Measurements from ENCODE around the gene FOXA3. TPM values are rescaled to one million over a fixed set of nuclear protein-coding genes. Genes with fewer than 3 reads are reported as not detected.
A peak's percentile ranks its signal among the peaks of the same experiment; 100 is the strongest.

The FOXA3 gene
- polyA plus RNA-seq, 1 donor (not counting 4 experiments of a cell fraction or from before 2014, with no cell fraction given) = not detected

DNA sequence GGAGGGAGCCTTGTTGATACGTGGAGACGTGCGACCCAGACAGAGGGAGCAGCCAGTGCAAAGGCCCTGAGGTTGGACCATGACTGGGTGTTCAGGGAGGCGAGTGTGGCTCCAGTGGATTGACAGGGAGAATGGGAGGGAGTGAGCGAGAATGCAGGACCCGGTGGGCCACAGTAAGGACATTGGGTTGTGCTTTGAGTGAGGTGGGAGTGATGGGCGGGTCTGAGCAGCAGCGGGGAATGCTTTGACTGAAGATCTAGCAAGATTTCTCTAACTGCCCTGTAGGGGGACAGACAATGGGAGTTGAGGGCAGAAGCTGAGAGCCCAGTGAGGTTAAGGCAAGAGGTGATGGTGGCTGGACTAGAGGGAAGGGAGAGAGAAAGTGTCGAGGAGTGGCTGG is 58.2 kb downstream of the FOXA3 start:
- no peak for FAIRE-seq
- TF ChIP-seq, protein P1, sequence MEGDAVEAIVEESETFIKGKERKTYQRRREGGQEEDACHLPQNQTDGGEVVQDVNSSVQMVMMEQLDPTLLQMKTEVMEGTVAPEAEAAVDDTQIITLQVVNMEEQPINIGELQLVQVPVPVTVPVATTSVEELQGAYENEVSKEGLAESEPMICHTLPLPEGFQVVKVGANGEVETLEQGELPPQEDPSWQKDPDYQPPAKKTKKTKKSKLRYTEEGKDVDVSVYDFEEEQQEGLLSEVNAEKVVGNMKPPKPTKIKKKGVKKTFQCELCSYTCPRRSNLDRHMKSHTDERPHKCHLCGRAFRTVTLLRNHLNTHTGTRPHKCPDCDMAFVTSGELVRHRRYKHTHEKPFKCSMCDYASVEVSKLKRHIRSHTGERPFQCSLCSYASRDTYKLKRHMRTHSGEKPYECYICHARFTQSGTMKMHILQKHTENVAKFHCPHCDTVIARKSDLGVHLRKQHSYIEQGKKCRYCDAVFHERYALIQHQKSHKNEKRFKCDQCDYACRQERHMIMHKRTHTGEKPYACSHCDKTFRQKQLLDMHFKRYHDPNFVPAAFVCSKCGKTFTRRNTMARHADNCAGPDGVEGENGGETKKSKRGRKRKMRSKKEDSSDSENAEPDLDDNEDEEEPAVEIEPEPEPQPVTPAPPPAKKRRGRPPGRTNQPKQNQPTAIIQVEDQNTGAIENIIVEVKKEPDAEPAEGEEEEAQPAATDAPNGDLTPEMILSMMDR (optimal IDR thresholded peaks at IDR 0.05 in 1 of 3, IDR thresholded peaks at IDR 0.05 in 1 of 3, conservative IDR thresholded peaks at IDR 0.05 in 1 of 3; ENCODE audit: extremely low read depth in 1 of 3, insufficient read depth in 2 of 3, low read length in 3 of 3) = peak in 1 of 3 experiments; percentile 16
- no peak for TF ChIP-seq EZH2 (IDR thresholded peaks at IDR 0.05; ENCODE audit: low read length)
- Histone ChIP-seq H3K4me3 (ENCODE audit: control insufficient read depth in 2 of 3, extremely low read depth in 1 of 3, insufficient read depth in 2 of 3, low read depth in 1 of 3, low read length in 3 of 3) (no peak overlapping the region), H3K27ac (ENCODE audit: control insufficient read depth, insufficient read depth, low read length) (no peak overlapping the region), H2AFZ (ENCODE audit: control insufficient read depth, low read length) (no peak overlapping the region), H3K9me1 (ENCODE audit: control insufficient read depth, extremely low read depth, insufficient read depth, low read length) (no peaks in the 10 kb centered on the region), H3K36me3 (ENCODE audit: control insufficient read depth in 2 of 2, extremely low read depth in 1 of 2, insufficient read depth in 2 of 2, low read length in 2 of 2) (no peaks in the 10 kb centered on the region), H3K9ac (ENCODE audit: control insufficient read depth, extremely low read depth, insufficient read depth, low read length) (no peak overlapping the region), H3K9me3 (ENCODE audit: control insufficient read depth, low read depth, low read length) (no peaks in the 10 kb centered on the region), H3K79me2 (ENCODE audit: control insufficient read depth, insufficient read depth, low read length) (no peaks in the 10 kb centered on the region), H3K4me1 (ENCODE audit: control insufficient read depth, extremely low read depth, insufficient read depth, low read length) (no peaks in the 10 kb centered on the region), H3K4me2 (ENCODE audit: control insufficient read depth, extremely low read depth, insufficient read depth, low read depth, low read length) (no peak overlapping the region), H4K20me1 (ENCODE audit: control insufficient read depth, extremely low read depth, insufficient read depth, low read length) (no peaks in the 10 kb centered on the region), H3K27me3 (ENCODE audit: control insufficient read depth, extremely low read depth, insufficient read depth, low read length) (peaks cover 12% of the 10 kb centered on the region)
- DNase-seq (ENCODE audit: low read depth, low spot score) = no peak
- dilution Hi-C loops (cut with MboI; ENCODE audit: extremely low pct_ligation_motif_present, low sequenced_read_pairs) = no loop called here

Other genes with a start within 250 kb of the FOXA3 start
- gene EML2, start 224.9 kb upstream of the FOXA3 start, polyA plus RNA-seq = 35.4 to 43.4 TPM (median 41.8 TPM) in 3 replicates
- gene GIPR, start 196.1 kb upstream of the FOXA3 start, polyA plus RNA-seq = 0.97 to 2.2 TPM (median 1.4 TPM) in 3 replicates
- 511 to 1,051 TPM (median 836 TPM) in 3 replicates for gene SNRPD2, start 172.4 kb upstream of the FOXA3 start, polyA plus RNA-seq
- gene QPCTL, start 171.7 kb upstream of the FOXA3 start, polyA plus RNA-seq = 11.9 to 13.3 TPM (median 13.2 TPM) in 3 replicates
- 2.1 to 2.4 TPM (median 2.4 TPM) in 3 replicates for gene FBXO46, start 133.4 kb upstream of the FOXA3 start, polyA plus RNA-seq
- gene MEIOSIN, start 130.9 kb upstream of the FOXA3 start, polyA plus RNA-seq = not detected in 3 replicates
- 1.3 to 2.2 TPM (median 2.0 TPM) in 3 replicates for gene SIX5, start 95.1 kb upstream of the FOXA3 start, polyA plus RNA-seq
- 7.0 to 12.8 TPM (median 8.1 TPM) in 3 replicates for gene DMPK, start 81.8 kb upstream of the FOXA3 start, polyA plus RNA-seq
- gene DMWD, start 71.5 kb upstream of the FOXA3 start, polyA plus RNA-seq = 10.1 to 16.5 TPM (median 12.5 TPM) in 3 replicates
- gene RSPH6A, start 49.0 kb upstream of the FOXA3 start, polyA plus RNA-seq = not detected in 3 replicates
- 43.8 to 63.2 TPM (median 56.0 TPM) in 3 replicates for gene SYMPK, start 1.2 kb upstream of the FOXA3 start, polyA plus RNA-seq
- 1.7 to 3.1 TPM (median 3.1 TPM) in 3 replicates for gene IRF2BP1, start 21.8 kb downstream of the FOXA3 start, polyA plus RNA-seq
- 1.1 to 1.6 TPM (median 1.3 TPM) in 3 replicates for gene MYPOP, start 38.3 kb downstream of the FOXA3 start, polyA plus RNA-seq
- not detected in 3 replicates for gene NANOS2, start 50.5 kb downstream of the FOXA3 start, polyA plus RNA-seq
- not detected in 3 replicates for gene NOVA2, start 109.5 kb downstream of the FOXA3 start, polyA plus RNA-seq
- gene CCDC61, start 131.1 kb downstream of the FOXA3 start, polyA plus RNA-seq = 5.2 to 6.1 TPM (median 5.8 TPM) in 3 replicates
- not detected in 3 replicates for gene PGLYRP1, start 158.7 kb downstream of the FOXA3 start, polyA plus RNA-seq
- 0.01 TPM in 1 of 3 replicates, not detected in the others for gene IGFL4, start 176.7 kb downstream of the FOXA3 start, polyA plus RNA-seq

All from keratinocyte (primary cell).